Natural killer cell (primary cell): Measurements from ENCODE around the gene ZNF407. TPM values are rescaled to one million over a fixed set of nuclear protein-coding genes. Genes with fewer than 3 reads are reported as not detected.
A peak's percentile ranks its signal among the peaks of the same experiment; 100 is the strongest.
"Not testable (repeated sequence)": the region's sequence is repeated elsewhere in the genome, so short reads cannot be mapped to it uniquely, and the experiment has no call there.

Experiments used
- ATAC-seq, 3 donors: fragments of 150-1000 bp in 2 of 3; fragments of 200-7000 bp in 1 of 3; cut with Tn5 transposase; 1 replicate in 1 of 3; 2 replicates in 2 of 3; pipeline ENCODE4 v1.10.0; 2021; ENCODE audit warnings: mild to moderate bottlenecking in 2 of 3, moderate library complexity in 2 of 3
- DNase-seq, 2 donors: peaks; one replicate each; pipeline versions ENCODE4 v3.0.0 to v3.0.0-alpha.2; 2013 to 2021; ENCODE audit warnings: mixed read lengths in 1 of 2
- H3K27ac ChIP-seq: one replicate; pipeline ENCODE4 v1.5.1; 2013; ENCODE audit warnings: mild to moderate bottlenecking, low read length
- H3K27me3 ChIP-seq: one replicate; pipeline ENCODE4 v1.6.1; 2013; ENCODE audit warnings: low read length; ENCODE audit not compliant: control insufficient read depth, insufficient read depth
- H3K36me3 ChIP-seq: one replicate; pipeline ENCODE4 v1.6.1; 2013; ENCODE audit warnings: low read length; ENCODE audit not compliant: control insufficient read depth, insufficient read depth
- H3K4me1 ChIP-seq: one replicate; pipeline ENCODE4 v1.6.1; 2013; ENCODE audit warnings: low read length; ENCODE audit not compliant: control insufficient read depth, insufficient read depth
- H3K4me3 ChIP-seq: one replicate; pipeline ENCODE4 v1.5.1; 2013; ENCODE audit warnings: low read length
- H3K9me3 ChIP-seq: one replicate; pipeline ENCODE4 v1.6.1; 2013; ENCODE audit warnings: low read length; ENCODE audit not compliant: control insufficient read depth, insufficient read depth
- H3K27ac Mint-ChIP-seq, 2 donors: one replicate each; pipeline ENCODE4 v1.8.0; 2022; ENCODE audit warnings: mild to moderate bottlenecking in 2 of 2, mixed read lengths in 2 of 2, moderate library complexity in 1 of 2
- H3K27me3 Mint-ChIP-seq, 2 donors: one replicate each; pipeline ENCODE4 v1.8.0; 2022; ENCODE audit warnings: low read depth in 2 of 2, mixed read lengths in 2 of 2
- H3K36me3 Mint-ChIP-seq: one replicate; pipeline ENCODE4 v1.8.0; 2022; ENCODE audit warnings: mixed read lengths
- H3K4me1 Mint-ChIP-seq, 2 donors: one replicate each; pipeline ENCODE4 v1.8.0; 2022; ENCODE audit warnings: mixed read lengths in 2 of 2
- H3K4me3 Mint-ChIP-seq: one replicate; pipeline ENCODE4 v1.8.0; 2022; ENCODE audit warnings: mild to moderate bottlenecking, moderate library complexity, mixed read lengths
- H3K9me3 Mint-ChIP-seq, 2 donors: one replicate each; pipeline ENCODE4 v1.8.0; 2022; ENCODE audit warnings: mixed read lengths in 2 of 2
- WGBS: methylation state at CpG from one replicate; pipeline ENCODE4 v1.1.7; 2013; ENCODE audit warnings: missing lambda C conversion rate; ENCODE audit not compliant: insufficient coverage; 5-methylcytosine and 5-hydroxymethylcytosine counted together
- intact Hi-C: fragments of 100-400 bp; cut with micrococcal nuclease; formaldehyde crosslinking; loops from one replicate; pipeline ENCODE4 v1.14.2; 2022
- total RNA-seq, 4 donors: library from RNA; stranded (reverse); fragments of 120-200 nt in 1 of 4; gene quantifications; one replicate each; pipeline versions ENCODE4 v1.2.3 to v1.2.4, GENCODE V29; 2013 to 2022
- TF ChIP-seq, protein P1 (sequence below): fragments of 200-600 bp; IDR thresholded peaks from one replicate; pipeline ENCODE4 v1.8.0; 2022; ENCODE audit warnings: antibody characterized with exemption

The ZNF407 gene
- total RNA-seq, 3 donors from 2014 or later (not counting 1 experiment from before 2014, with no cell fraction given) = 28.4 to 36.7 (median 36.3) TPM

DNA sequence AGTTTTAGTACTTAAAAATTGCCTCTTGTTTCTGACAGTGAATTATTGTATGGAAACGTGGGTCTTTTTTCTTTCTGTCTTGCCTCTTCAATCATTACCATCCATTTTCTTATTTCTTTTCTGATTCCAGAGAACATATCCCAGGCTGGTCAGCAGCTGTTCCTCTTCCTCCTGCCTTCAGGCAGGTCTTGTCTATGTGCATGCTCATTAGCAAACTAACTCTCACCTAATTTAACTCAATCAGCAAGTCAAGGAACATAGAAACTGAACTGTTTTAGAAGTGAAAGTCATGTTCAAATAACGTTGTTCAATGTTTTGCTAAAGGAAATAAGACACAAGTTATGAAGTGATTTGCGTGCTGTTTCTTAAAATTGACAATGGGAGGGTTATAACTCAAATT is 369.8 kb downstream of the ZNF407 start:
- H3K36me3 Mint-ChIP-seq = no peaks in the 10 kb centered on the region
- H3K4me1 Mint-ChIP-seq = peaks cover 9 to 23% of the 10 kb centered on the region in 2 donors
- no peak overlapping the region for H3K4me3 Mint-ChIP-seq
- Histone ChIP-seq H3K36me3 (no peaks in the 10 kb centered on the region), H3K4me1 (no peaks in the 10 kb centered on the region), H3K4me3 (no peak overlapping the region), H3K27ac (no peak overlapping the region), H3K27me3 (no peaks in the 10 kb centered on the region), H3K9me3 (no peaks in the 10 kb centered on the region)
- TF ChIP-seq, protein P1, sequence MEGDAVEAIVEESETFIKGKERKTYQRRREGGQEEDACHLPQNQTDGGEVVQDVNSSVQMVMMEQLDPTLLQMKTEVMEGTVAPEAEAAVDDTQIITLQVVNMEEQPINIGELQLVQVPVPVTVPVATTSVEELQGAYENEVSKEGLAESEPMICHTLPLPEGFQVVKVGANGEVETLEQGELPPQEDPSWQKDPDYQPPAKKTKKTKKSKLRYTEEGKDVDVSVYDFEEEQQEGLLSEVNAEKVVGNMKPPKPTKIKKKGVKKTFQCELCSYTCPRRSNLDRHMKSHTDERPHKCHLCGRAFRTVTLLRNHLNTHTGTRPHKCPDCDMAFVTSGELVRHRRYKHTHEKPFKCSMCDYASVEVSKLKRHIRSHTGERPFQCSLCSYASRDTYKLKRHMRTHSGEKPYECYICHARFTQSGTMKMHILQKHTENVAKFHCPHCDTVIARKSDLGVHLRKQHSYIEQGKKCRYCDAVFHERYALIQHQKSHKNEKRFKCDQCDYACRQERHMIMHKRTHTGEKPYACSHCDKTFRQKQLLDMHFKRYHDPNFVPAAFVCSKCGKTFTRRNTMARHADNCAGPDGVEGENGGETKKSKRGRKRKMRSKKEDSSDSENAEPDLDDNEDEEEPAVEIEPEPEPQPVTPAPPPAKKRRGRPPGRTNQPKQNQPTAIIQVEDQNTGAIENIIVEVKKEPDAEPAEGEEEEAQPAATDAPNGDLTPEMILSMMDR = no peak
- ATAC-seq (no peak), DNase-seq (no peak)
- 85% methylated on average over 3 of the region's 3 CpGs for WGBS
- intact Hi-C loops = loop anchor here (5.0 kb wide), 1 partner anchor 60 kb away; no protein-coding TSS in a partner anchor
- no peak overlapping the region for H3K27ac Mint-ChIP-seq
- H3K9me3 Mint-ChIP-seq = no peaks in the 10 kb centered on the region
- no peaks in the 10 kb centered on the region for H3K27me3 Mint-ChIP-seq

DNA sequence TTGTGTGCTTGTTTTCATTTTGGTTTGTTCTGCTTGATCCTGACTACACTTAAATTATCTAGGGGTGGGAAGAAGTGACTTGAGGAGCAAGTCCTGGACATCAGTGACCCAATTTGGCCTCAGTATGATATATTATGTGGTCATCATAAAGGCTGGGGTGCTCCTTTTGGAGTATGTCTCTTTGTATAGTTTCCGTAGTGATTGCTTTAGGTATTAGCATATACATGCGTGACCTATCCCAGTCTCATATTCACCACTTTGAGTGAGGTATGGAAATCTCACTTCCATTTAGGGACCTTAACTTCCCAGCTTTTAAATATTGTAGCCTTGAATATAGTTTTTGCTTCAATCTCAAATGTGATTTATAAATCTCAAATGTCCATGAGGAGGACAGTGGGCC is 370.3 kb downstream of the ZNF407 start:
- DNase-seq (no peak), ATAC-seq (no peak)
- TF ChIP-seq, protein P1 = no peak
- H3K4me1 ChIP-seq = no peaks in the 10 kb centered on the region
- H3K36me3 ChIP-seq = no peaks in the 10 kb centered on the region
- Mint-ChIP-seq H3K27ac (no peak overlapping the region), H3K4me3 (no peak overlapping the region), H3K27me3 (no peaks in the 10 kb centered on the region), H3K9me3 (no peaks in the 10 kb centered on the region), H3K4me1 (peaks cover 11 to 24% of the 10 kb centered on the region in 2 donors), H3K36me3 (no peaks in the 10 kb centered on the region)
- no CpG with 5 or more reads among the region's 2 CpGs for WGBS
- no peaks in the 10 kb centered on the region for H3K9me3 ChIP-seq
- intact Hi-C loops = loop anchor here (5.0 kb wide), 1 partner anchor 59 kb away; no protein-coding TSS in a partner anchor
- H3K4me3 ChIP-seq = no peak overlapping the region
- H3K27me3 ChIP-seq = no peaks in the 10 kb centered on the region
- no peak overlapping the region for H3K27ac ChIP-seq

DNA sequence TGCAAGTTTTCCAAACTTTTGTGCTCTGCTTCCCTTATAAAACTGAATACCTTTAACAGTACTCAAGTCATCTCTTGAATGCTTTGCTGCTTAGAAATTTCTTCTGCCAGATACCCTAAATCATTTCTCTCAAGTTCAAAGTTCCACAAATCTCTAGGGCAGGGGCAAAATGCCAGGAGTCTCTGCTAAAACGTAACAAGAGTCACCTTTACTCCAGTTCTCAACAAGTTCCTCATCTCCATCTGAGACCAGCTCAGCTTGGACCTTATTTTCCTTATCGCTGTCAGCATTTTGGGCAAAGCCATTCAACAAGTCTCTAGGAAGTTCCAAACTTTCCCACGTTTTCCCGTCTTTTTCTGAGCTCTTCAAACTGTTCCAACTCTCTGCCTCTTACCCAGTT is 373.7 kb downstream of the ZNF407 start:
- DNase-seq, H3K36me3 Mint-ChIP-seq, ATAC-seq, H3K4me3 ChIP-seq, H3K9me3 Mint-ChIP-seq, H3K27me3 ChIP-seq, H3K27me3 Mint-ChIP-seq, H3K9me3 ChIP-seq, H3K4me3 Mint-ChIP-seq, H3K4me1 ChIP-seq, H3K27ac ChIP-seq, H3K36me3 ChIP-seq: not testable (repeated sequence)
- H3K4me1 Mint-ChIP-seq = peaks cover 6 to 19% of the 10 kb centered on the region in 2 donors
- WGBS = 92% methylated on average over 4 of the region's 4 CpGs
- intact Hi-C loops = loop anchor here (5.0 kb wide), 1 partner anchor 36 kb away; no protein-coding TSS in a partner anchor
- peak overlapping the region in 1 of 2 donors; percentile 60 for H3K27ac Mint-ChIP-seq

DNA sequence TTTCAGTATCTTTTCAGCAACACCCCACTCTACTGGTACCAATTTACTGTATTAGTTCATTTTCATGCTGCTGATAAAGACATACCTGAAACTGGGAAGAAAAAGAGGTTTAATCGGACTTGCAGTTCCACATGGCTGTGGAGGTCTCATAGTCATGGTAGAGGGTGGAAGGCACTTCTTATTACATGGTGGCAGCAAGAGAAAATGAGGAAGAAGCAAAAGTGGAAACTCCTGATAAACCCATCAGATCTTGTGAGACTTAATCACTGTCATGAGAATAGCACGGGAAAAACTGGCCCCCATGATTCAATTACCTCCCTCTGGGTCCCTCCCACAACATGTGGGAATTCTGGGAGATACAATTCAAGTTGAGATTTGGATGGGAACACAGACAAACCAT is 374.1 kb downstream of the ZNF407 start:
- H3K4me1 Mint-ChIP-seq = peaks cover 6 to 19% of the 10 kb centered on the region in 2 donors
- H3K27ac Mint-ChIP-seq = peak overlapping the region in 1 of 2 donors; percentile 60
- not testable (repeated sequence) for DNase-seq, H3K9me3 ChIP-seq, H3K4me3 ChIP-seq, H3K4me1 ChIP-seq, H3K36me3 Mint-ChIP-seq, H3K9me3 Mint-ChIP-seq, H3K27me3 Mint-ChIP-seq, H3K27me3 ChIP-seq, H3K36me3 ChIP-seq, H3K27ac ChIP-seq, H3K4me3 Mint-ChIP-seq, ATAC-seq
- WGBS = 100% methylated on average over 1 of the region's 2 CpGs
- intact Hi-C loops = loop anchor here (5.0 kb wide), 1 partner anchor 36 kb away; no protein-coding TSS in a partner anchor
